GM06990 (cell line): ENCODE measurements around the gene AHI1.

Experiments used
- DNase-seq: peaks from one replicate; pipeline ENCODE4 v3.0.0-alpha.2; 2011; ENCODE audit not compliant: insufficient read length; ENCODE audit errors: extremely low read depth
- H3K27me3 ChIP-seq: replicated peaks from 2 replicates; pipeline ENCODE4 v1.6.0; 2011; ENCODE audit warnings: low read length; ENCODE audit not compliant: control insufficient read depth, insufficient read depth
- H3K36me3 ChIP-seq: 2 replicates; pipeline ENCODE4 v1.5.1; 2011; ENCODE audit warnings: low read length; ENCODE audit not compliant: control insufficient read depth, insufficient read depth
- H3K4me3 ChIP-seq: replicated peaks from 2 replicates; pipeline ENCODE4 v1.5.1; 2011; ENCODE audit warnings: low read depth, mild to moderate bottlenecking, control low read depth, low read length
- CTCF ChIP-seq: IDR thresholded peaks from 2 replicates; pipeline ENCODE4 v1.5.1; 2011; ENCODE audit warnings: low read length, control low read depth, mild to moderate bottlenecking, inconsistent platforms; ENCODE audit not compliant: insufficient read depth, poor library complexity, severe bottlenecking

Gene AHI1

DNA sequence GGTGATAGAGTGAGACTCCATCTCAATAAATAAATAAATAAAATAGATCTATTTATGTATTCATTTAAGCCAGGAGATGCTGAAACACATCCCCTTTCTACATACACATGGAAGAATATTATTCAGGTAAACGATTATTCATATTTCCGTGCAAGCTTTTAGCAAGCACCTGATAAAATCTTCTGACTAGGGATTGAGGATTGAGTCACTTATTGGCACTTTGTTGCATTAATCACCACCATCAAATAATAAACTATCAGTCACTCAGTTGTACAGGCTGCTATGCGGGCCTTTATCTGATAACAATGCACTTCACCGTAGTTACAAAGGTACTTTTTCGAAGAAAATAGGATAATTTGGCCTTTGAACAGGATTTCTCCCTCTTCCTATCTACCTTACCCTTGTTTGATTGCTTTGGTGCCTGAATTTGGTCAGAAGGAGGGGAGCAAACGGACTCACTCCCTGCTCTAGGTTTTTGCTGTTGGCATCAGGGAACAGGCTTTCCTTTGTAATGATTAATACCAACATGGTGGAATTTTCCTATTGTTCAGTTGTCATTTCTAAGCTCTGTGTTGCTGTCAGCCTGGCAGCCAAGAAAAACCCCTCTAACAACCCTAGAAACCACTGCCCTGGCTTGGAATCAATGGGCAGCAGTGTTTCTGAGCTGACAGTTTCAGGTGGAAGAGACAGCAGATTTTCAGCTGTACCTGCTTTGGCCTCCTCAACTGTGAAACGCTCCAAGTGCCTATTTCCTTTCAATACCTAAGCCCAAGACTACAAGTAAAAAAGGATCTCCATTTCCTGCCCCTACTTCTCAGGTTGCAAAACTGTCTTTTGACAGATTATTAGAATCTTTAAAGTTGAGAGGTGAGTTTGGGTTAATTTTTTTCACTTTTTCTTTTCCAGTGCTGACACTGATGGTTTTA, 253.4 kb downstream of the AHI1 start:
- Histone ChIP-seq H3K36me3 (no peaks in the 10 kb centered on the region), H3K27me3 (no peaks in the 10 kb centered on the region), H3K4me3 (no peak overlapping the region)
- DNase-seq: no peak
- TF ChIP-seq CTCF: no peak

GRCh38 chr6:135240711-135241110, 256.8 kb downstream of the AHI1 start:
- TF ChIP-seq CTCF: no peak
- no peaks in the 10 kb centered on the region for H3K27me3 ChIP-seq
- DNase-seq: no peak
- no peak overlapping the region for H3K4me3 ChIP-seq
- no peaks in the 10 kb centered on the region for H3K36me3 ChIP-seq

- no peak for DNase-seq
- H3K4me3 ChIP-seq: no peak overlapping the region
- no peak for TF ChIP-seq CTCF
- H3K27me3 ChIP-seq: no peaks in the 10 kb centered on the region
- H3K36me3 ChIP-seq: no peaks in the 10 kb centered on the region
Measured at GRCh38 chr6:135236732-135237131, 260.8 kb downstream of the AHI1 start.

GRCh38 chr6:135236319-135236718, 261.2 kb downstream of the AHI1 start:
- Histone ChIP-seq H3K4me3 (no peak overlapping the region), H3K27me3 (no peaks in the 10 kb centered on the region), H3K36me3 (no peaks in the 10 kb centered on the region)
- no peak for TF ChIP-seq CTCF
- DNase-seq: no peak

DNA sequence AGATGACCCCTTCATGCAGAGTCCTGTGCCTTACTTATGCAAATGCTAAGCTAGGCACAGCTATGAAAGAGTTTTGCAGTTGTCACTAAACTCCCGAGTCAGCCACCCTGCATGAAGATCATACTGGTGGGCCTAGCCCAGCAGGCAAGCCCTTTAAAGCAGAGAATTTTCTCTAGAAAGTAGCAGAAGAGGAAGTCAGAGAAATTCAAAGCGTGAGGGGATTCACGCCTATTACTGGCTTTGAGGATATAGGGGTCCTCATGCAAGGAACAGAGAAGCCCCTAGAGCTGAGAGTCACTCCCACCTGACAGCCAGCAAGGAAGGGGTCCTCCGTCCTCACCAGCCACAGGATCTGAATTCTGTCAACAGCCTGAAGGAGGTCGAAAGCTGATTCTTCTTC, 261.8 kb downstream of the AHI1 start:
- H3K36me3 ChIP-seq: no peaks in the 10 kb centered on the region
- H3K27me3 ChIP-seq: no peaks in the 10 kb centered on the region
- no peak overlapping the region for H3K4me3 ChIP-seq
- TF ChIP-seq CTCF: no peak
- DNase-seq: no peak

DNA sequence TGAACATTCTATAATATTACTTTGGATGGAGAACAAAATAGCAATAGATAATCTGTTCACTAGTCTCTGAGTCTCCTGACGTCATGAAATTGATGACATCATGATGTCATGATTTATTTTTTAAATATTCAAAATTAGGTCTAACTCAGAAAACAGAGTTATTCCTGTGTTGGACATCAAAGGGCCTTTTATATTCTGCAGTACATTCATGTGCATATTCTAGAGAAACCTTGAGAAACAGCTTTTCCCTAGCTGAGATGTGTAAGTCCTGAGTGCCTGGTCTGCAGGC, 263.1 kb downstream of the AHI1 start:
- Histone ChIP-seq H3K27me3 (no peaks in the 10 kb centered on the region), H3K36me3 (no peaks in the 10 kb centered on the region), H3K4me3 (no peak overlapping the region)
- DNase-seq: no peak
- no peak for TF ChIP-seq CTCF
